SK-N-SH (cell line): Measurements from ENCODE around the gene HHLA2.

ENCODE experiments used
- ELF1 ChIP-seq: IDR thresholded peaks from 2 replicates; pipeline ENCODE4 v1.4.0; 2012
- RCOR1 ChIP-seq: fragments of 150-350 bp; IDR thresholded peaks from 2 replicates; pipeline ENCODE4 v1.6.1; 2017; ENCODE audit warnings: antibody characterized with exemption, low read length
- TAF1 ChIP-seq: IDR thresholded peaks from 2 replicates; pipeline ENCODE4 v1.6.1; 2012; ENCODE audit warnings: low read depth, mild to moderate bottlenecking, low read length, moderate library complexity, borderline replicate concordance
- TF ChIP-seq, protein P1 (sequence below): fragments of 200-600 bp; sonication (generic); IDR thresholded peaks from 2 replicates; pipeline ENCODE4 v1.6.1; 2017; ENCODE audit warnings: antibody characterized with exemption, mild to moderate bottlenecking, moderate library complexity

DNA sequence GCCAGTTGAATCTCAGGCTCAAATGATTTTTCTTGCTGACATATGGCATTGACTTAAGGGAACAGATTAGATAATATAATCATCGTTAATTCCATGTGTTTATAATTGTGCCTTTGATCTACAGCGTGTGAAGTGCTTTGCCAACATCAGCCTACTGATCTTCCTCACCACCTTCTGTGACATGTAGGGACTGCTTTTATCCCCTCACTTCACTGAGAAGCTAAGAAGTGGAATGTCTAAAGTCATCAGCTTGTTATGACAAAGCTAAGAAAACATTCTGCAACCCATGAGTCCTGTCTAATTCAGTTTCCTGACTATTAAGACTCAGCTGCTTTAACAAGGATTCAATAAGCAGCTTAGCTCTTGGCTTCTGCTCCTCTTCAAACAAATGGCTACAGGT, 108.0 kb downstream of the HHLA2 start:
- TF ChIP-seq, protein P1, sequence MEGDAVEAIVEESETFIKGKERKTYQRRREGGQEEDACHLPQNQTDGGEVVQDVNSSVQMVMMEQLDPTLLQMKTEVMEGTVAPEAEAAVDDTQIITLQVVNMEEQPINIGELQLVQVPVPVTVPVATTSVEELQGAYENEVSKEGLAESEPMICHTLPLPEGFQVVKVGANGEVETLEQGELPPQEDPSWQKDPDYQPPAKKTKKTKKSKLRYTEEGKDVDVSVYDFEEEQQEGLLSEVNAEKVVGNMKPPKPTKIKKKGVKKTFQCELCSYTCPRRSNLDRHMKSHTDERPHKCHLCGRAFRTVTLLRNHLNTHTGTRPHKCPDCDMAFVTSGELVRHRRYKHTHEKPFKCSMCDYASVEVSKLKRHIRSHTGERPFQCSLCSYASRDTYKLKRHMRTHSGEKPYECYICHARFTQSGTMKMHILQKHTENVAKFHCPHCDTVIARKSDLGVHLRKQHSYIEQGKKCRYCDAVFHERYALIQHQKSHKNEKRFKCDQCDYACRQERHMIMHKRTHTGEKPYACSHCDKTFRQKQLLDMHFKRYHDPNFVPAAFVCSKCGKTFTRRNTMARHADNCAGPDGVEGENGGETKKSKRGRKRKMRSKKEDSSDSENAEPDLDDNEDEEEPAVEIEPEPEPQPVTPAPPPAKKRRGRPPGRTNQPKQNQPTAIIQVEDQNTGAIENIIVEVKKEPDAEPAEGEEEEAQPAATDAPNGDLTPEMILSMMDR: no peak
- no peak for TF ChIP-seq TAF1
- TF ChIP-seq RCOR1: no peak
- no peak for TF ChIP-seq ELF1
